Ramos (cell line): ENCODE results near the gene RHBDD1.

Experiments used
- in situ Hi-C: fragments of 300-500 bp; cut with MboI; formaldehyde crosslinking; loops from one replicate; pipeline ENCODE4 v1.14.3; 2022; ENCODE audit warnings: low sequenced_read_pairs; ENCODE audit not compliant: unreplicated experiment

The RHBDD1 gene

GRCh38 chr2:227007940-227008339, 172.1 kb downstream of the RHBDD1 start:
- in situ Hi-C loops, result no loop called here

- in situ Hi-C loops, result no loop called here
Measured at GRCh38 chr2:227010433-227010832, 174.6 kb downstream of the RHBDD1 start.

GRCh38 chr2:227013330-227013729, 177.5 kb downstream of the RHBDD1 start:
- in situ Hi-C loops, result no loop called here

GRCh38 chr2:227013881-227014280, 178.0 kb downstream of the RHBDD1 start:
- in situ Hi-C loops, result no loop called here

- in situ Hi-C loops, result no loop called here
Measured at GRCh38 chr2:227016894-227017293, 181.0 kb downstream of the RHBDD1 start.

GRCh38 chr2:227020416-227020815, 184.6 kb downstream of the RHBDD1 start:
- in situ Hi-C loops, result no loop called here

- in situ Hi-C loops, result no loop called here
Measured at GRCh38 chr2:227022608-227023007, 186.8 kb downstream of the RHBDD1 start.

- in situ Hi-C loops, result no loop called here
Measured at GRCh38 chr2:227025510-227025909, 189.7 kb downstream of the RHBDD1 start.

GRCh38 chr2:227029426-227030105, 193.7 kb downstream of the RHBDD1 start:
- in situ Hi-C loops, result no loop called here

- in situ Hi-C loops, result no loop called here
Measured at GRCh38 chr2:227030789-227031188, 194.9 kb downstream of the RHBDD1 start.

- in situ Hi-C loops, result no loop called here
Measured at GRCh38 chr2:227031379-227031778, 195.5 kb downstream of the RHBDD1 start.

GRCh38 chr2:227033471-227034148, 197.8 kb downstream of the RHBDD1 start:
- in situ Hi-C loops, result no loop called here

- in situ Hi-C loops, result no loop called here
Measured at GRCh38 chr2:227035711-227036367, 200.0 kb downstream of the RHBDD1 start.

GRCh38 chr2:227036527-227036926, 200.7 kb downstream of the RHBDD1 start:
- in situ Hi-C loops, result no loop called here

GRCh38 chr2:227038550-227039189, 202.8 kb downstream of the RHBDD1 start:
- in situ Hi-C loops, result no loop called here

- in situ Hi-C loops, result no loop called here
Measured at GRCh38 chr2:227043981-227044380, 208.1 kb downstream of the RHBDD1 start.
